ENCODE results near the gene MYH9. TPM values are rescaled to one million over a fixed set of nuclear protein-coding genes. Genes with fewer than 3 reads are reported as not detected.
A peak's percentile ranks its signal among the peaks of the same experiment; 100 is the strongest.

The MYH9 gene
- total RNA-seq, 4 donors from 2014 or later = 215 to 1,171 (median 400) TPM

DNA sequence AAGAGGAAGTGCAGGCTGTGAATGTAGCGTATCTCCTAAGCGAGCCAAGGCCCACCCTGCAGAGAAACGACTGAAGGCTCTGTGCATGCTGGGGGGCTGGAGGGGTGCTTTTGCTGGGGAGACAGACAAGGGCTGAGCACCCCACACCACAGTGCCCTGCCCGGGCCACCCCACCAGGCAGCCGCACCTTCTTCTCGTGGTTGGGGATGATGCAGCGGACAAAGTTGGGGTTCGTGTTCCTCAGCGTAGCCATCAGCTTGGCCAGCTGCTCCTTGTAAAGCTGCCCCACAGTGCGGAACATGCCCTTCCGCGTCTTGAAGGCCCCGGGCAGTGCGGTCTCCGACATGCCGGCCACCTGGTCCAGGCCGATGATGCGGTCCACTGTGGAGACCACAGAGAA lies 81.5 kb downstream of the MYH9 start:
- intact Hi-C loops (cut with DNase I; ENCODE audit: low total_unique reads) = no loop called here
- Histone ChIP-seq H3K9me3 (no peaks in the 10 kb centered on the region), H3K4me3 (no peak overlapping the region), H3K27ac (peak overlapping the region in 1 of 2 donors; percentile 13), H3K27me3 (no peaks in the 10 kb centered on the region), H3K36me3 (no peaks in the 10 kb centered on the region), H3K4me1 (no peaks in the 10 kb centered on the region)
- no peak for DNase-seq
- TF ChIP-seq, protein P1, sequence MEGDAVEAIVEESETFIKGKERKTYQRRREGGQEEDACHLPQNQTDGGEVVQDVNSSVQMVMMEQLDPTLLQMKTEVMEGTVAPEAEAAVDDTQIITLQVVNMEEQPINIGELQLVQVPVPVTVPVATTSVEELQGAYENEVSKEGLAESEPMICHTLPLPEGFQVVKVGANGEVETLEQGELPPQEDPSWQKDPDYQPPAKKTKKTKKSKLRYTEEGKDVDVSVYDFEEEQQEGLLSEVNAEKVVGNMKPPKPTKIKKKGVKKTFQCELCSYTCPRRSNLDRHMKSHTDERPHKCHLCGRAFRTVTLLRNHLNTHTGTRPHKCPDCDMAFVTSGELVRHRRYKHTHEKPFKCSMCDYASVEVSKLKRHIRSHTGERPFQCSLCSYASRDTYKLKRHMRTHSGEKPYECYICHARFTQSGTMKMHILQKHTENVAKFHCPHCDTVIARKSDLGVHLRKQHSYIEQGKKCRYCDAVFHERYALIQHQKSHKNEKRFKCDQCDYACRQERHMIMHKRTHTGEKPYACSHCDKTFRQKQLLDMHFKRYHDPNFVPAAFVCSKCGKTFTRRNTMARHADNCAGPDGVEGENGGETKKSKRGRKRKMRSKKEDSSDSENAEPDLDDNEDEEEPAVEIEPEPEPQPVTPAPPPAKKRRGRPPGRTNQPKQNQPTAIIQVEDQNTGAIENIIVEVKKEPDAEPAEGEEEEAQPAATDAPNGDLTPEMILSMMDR (IDR thresholded peaks at IDR 0.05) = no peak
- TF ChIP-seq POLR2A (IDR thresholded peaks at IDR 0.05) = no peak

DNA sequence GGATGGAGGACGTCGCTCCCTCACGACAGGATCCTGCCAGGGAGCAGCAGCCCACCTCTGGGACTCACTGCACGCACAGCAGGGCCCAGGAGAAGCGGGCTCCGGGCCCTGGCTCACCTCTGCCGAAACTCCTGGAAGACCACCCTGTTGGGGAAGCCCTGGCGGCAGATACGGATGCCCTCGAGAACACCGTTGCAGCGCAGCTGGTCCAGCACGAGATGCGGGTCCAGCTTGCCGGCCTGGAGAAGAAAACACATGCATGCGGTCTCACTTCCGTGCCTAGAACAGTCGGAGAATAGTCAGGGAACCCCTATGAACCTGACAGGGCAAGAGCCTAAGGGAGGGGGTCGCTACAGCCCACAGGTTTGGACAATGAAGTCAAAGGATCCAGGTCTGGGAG lies 82.0 kb downstream of the MYH9 start:
- TF ChIP-seq, protein P1 (IDR thresholded peaks at IDR 0.05) = no peak
- no peak for TF ChIP-seq POLR2A (IDR thresholded peaks at IDR 0.05)
- DNase-seq = no peak
- Histone ChIP-seq H3K27ac (no peak overlapping the region), H3K27me3 (no peaks in the 10 kb centered on the region), H3K4me1 (no peaks in the 10 kb centered on the region), H3K4me3 (no peak overlapping the region), H3K9me3 (no peaks in the 10 kb centered on the region), H3K36me3 (no peaks in the 10 kb centered on the region)
- intact Hi-C loops (cut with DNase I; ENCODE audit: low total_unique reads) = no loop called here

DNA sequence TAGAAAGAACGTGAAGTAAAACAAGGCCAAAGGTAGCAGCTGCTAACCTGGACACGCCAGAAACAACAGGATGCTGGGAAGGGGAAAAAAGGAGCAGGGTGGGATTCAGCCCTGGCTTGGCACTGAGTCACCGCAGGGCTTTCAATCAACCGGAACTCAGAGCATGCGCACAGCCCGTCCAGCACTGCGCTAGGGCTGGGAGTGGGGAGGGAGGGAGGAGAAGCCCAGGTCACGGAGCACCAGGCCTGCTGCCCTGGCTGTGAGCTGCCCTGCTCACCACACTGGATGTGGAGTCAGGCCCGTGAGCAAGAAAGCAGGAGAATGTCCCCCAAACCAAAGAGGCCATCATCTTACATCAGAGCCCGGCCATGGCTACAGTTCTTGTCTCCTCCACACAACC lies 83.3 kb downstream of the MYH9 start:
- intact Hi-C loops (cut with DNase I; ENCODE audit: low total_unique reads) = no loop called here
- Histone ChIP-seq H3K4me1 (no peaks in the 10 kb centered on the region), H3K27ac (peak overlapping the region; percentile 2 to 46), H3K4me3 (no peak overlapping the region), H3K27me3 (no peaks in the 10 kb centered on the region), H3K9me3 (no peaks in the 10 kb centered on the region), H3K36me3 (no peaks in the 10 kb centered on the region)
- TF ChIP-seq POLR2A (IDR thresholded peaks at IDR 0.05) = no peak
- TF ChIP-seq, protein P1 (IDR thresholded peaks at IDR 0.05) = no peak
- DNase-seq = no peak

DNA sequence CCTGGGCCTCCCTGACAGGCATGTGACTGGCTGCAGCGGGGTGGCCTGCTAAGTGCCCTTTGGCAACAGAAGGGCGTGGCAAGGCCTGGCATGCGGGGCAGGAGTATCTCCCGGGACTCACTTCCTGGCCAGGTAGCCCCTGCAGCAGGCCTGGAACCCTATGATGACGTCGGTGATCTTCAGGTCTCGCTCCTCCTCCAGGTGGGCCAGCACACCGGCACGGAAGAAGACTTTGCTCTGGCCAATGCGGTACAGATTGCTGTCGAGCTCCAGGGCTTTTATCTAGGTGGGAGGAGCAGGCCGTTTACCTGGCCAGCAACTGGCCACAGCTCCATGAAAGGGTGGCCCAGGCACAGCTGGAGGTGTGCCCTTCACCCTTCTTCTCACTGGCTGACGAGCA lies 83.9 kb downstream of the MYH9 start:
- H3K36me3 ChIP-seq = no peaks in the 10 kb centered on the region
- intact Hi-C loops (cut with DNase I; ENCODE audit: low total_unique reads) = no loop called here
- H3K27me3 ChIP-seq = no peaks in the 10 kb centered on the region
- TF ChIP-seq POLR2A (IDR thresholded peaks at IDR 0.05) = no peak
- TF ChIP-seq, protein P1 (IDR thresholded peaks at IDR 0.05) = no peak
- DNase-seq = no peak
- H3K9me3 ChIP-seq = no peaks in the 10 kb centered on the region
- no peaks in the 10 kb centered on the region for H3K4me1 ChIP-seq
- no peak overlapping the region for H3K4me3 ChIP-seq
- H3K27ac ChIP-seq = peak overlapping the region in 1 of 2 donors; percentile 46

DNA sequence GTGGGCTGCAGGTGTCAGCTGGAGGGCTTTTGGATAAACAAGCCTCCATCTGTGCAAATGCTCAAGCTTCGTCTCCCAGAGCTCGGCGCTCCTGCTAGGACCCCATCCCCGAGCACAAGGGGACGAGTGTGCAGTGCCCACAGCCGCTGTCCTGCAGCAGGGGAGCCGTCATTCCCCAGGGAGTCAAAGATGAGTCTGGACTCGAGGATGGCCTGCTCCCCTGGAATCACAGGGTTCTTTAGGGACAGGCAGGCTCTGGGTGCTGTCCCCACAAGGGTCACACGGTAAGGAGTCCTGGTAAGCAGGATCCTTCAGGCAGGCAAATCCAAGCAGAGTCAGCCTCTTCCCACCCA lies 84.7 kb downstream of the MYH9 start:
- no peak overlapping the region for H3K4me3 ChIP-seq
- no peaks in the 10 kb centered on the region for H3K4me1 ChIP-seq
- no peak for DNase-seq
- no peaks in the 10 kb centered on the region for H3K9me3 ChIP-seq
- H3K36me3 ChIP-seq = no peaks in the 10 kb centered on the region
- no peaks in the 10 kb centered on the region for H3K27me3 ChIP-seq
- H3K27ac ChIP-seq = peak overlapping the region in 1 of 2 donors; percentile 49
- intact Hi-C loops (cut with DNase I; ENCODE audit: low total_unique reads) = no loop called here
- TF ChIP-seq, protein P1 (IDR thresholded peaks at IDR 0.05) = no peak
- no peak for TF ChIP-seq POLR2A (IDR thresholded peaks at IDR 0.05)
